Amniotic epithelial cell (primary cell): ENCODE measurements around the gene SPACA4.
A peak's percentile ranks its signal among the peaks of the same experiment; 100 is the strongest.
"Not testable (repeated sequence)": the region's sequence is repeated elsewhere in the genome, so short reads cannot be mapped to it uniquely, and the experiment has no call there.

ENCODE experiments used
- DNase-seq: peaks from one replicate; pipeline ENCODE4 v3.0.0-alpha.2; 2010; ENCODE audit warnings: low read depth

SPACA4 gene, protein sequence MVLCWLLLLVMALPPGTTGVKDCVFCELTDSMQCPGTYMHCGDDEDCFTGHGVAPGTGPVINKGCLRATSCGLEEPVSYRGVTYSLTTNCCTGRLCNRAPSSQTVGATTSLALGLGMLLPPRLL

DNA sequence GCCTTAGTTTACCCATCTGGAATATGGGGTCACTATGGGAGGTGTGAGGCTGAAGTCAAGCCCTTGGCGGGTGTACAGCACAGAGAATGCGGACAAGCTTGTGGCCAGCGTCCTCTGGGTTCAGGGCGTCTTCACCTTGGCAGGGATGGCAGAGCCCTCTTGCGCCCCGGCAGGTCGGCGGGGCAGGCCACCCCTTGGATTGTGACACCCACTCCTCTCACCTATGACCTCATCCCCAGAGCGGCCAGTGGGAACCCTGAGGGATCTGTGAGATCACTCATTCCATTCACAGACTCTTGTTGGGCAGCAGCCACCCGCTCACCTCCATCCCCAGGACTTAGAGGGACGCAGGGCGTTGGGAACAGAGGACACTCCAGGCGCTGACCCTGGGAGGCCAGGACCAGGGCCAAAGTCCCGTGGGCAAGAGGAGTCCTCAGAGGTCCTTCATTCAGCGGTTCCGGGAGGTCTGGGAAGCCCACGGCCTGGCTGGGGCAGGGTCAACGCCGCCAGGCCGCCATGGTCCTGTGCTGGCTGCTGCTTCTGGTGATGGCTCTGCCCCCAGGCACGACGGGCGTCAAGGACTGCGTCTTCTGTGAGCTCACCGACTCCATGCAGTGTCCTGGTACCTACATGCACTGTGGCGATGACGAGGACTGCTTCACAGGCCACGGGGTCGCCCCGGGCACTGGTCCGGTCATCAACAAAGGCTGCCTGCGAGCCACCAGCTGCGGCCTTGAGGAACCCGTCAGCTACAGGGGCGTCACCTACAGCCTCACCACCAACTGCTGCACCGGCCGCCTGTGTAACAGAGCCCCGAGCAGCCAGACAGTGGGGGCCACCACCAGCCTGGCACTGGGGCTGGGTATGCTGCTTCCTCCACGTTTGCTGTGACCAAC is at the start of gene SPACA4:
Gene SPACA4, plus strand, starts transcription at position 280 of the 896 bp plus-strand sequence. Its CDS starts 237 bp downstream, at position 517.
- DNase-seq, result no peak

DNA sequence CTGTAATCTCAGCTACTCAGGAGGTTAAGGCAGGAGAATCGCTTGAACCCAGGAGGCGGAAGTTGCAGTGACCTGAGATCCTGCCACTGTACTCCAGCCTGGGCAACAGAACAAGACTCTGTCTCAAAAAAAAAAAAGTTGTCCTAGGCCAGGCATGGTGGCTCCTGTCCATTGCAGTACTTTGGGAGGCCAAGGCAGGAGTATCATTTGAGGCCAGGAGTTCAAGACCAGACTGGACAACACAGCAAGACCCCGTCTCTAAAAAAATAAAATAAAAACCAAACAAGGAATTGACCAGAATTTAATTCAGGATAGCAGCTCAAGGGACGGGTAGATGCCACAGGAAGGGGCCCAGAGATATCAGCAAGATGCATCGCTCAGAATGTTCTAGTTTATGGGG is 49.7 kb upstream of the SPACA4 start:
- DNase-seq, result no peak

DNA sequence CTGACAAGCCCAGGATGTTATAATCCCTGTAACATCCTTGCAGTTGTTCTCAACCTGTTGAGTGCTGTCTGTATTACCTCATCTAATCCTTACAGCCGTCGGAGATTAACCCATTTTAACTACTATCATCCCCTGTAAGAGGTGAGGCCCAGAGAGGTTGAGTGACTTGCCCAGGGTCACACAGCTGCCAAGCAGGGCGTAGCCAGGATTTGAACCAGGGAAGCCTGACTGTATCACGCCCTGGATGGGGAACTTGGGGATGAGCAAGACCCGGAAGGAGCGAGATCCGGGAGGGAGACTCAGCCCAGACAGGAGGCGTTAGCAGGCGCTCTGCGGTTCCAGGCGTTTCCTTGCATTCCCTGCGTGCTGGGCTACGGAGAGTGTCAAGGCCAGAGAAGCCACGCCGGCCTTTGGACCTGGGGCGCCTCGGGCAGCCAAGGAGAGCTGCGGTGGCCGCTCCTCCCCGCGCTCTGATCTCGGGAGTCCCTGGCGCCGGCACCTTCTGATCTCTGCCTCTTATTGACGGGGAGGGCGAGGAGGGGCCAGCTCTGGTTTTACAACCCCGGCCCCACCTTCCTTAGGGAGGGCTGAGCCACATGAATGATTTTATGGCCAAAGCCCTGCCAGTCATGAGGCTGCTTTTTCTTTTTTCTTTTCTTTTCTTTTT is 48.4 kb upstream of the SPACA4 start:
- peak; percentile 85 for DNase-seq

DNA sequence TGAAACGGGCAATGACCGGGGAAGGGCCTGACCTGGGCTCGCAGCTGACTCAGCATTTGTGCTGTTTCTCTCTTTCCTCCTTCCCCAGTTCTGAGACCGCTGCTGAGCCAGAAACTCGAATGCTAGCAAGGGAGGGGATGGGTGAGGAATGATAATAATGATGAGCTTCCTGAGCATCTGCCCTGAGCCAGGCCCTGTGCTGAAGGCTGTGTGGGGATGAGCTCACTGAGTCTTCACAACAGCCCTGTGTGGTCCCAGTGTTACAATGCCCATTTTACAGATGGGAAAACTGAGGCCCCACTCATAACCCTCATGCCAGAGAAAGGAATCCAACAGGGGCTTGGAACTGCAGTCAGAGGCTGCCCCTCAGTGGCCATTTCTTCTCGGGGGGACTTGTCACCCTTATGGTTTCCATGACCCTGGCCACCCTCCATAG is 46.4 kb upstream of the SPACA4 start:
- DNase-seq, result no peak

DNA sequence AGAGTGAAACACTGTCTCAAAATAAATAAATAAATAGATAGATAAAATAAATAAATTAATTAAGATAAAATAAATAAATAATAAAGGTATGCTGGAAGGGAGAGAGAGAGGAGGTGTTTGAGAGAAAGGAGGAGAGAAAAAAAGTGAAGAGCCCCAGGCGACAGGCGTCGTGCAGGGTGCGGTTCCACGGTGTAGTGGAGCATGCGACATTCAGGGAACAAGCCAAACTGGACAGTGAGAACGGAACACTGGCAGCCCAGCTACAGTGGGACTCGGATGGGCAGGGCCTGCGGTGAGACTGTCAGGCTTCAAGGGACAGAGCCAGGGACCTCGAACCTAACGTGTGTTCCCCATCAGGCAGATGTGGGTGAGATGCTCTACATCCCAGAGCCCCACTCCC is 45.1 kb upstream of the SPACA4 start:
- no peak for DNase-seq

DNA sequence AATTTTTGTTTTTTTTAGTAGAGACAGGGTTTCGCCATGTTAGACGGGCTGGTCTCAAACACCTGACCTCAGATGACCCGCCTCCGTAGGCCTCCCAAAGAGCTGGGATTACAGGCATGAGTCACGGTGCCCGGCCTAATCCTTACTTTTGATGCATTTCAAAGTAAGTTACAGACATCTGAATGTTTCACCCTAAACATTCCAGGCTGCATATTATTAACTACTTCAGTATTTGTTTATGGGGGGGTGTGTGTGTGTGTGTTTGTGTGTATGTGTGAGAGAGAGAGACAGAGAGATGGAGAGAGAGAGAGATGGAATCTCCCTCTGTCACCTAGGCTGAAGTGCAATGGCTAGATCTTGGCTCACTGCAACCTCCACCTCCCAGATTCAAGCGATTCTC is 41.5 kb upstream of the SPACA4 start:
- peak; percentile 91 for DNase-seq

DNA sequence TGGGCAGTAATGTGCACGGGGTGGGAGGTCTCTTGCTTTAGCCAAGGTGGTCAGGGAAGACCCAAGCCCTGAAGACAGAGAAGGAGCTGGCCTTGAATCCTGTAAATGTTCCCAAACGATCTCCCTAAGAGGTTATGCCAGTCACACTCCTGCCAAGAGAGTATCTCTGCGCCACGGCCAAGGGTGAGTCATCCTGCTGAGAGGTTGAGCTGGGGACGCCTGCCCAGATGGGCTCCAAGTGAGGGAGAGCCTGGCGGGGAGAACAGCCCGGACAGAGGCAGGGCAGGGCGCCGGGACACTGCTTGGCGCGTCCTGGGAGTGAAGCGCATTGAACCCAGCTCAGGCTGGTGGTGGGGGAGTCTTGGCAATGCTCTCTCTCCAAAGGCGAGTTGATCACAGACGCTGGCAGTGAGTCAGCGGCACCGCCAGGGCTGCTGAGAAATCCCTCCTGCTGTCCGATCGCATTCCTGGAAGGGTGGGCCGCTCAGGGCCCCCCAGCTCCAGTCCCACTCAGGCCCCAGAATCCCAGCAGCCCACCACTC is 38.1 kb upstream of the SPACA4 start:
- DNase-seq, result peak; percentile 87

DNA sequence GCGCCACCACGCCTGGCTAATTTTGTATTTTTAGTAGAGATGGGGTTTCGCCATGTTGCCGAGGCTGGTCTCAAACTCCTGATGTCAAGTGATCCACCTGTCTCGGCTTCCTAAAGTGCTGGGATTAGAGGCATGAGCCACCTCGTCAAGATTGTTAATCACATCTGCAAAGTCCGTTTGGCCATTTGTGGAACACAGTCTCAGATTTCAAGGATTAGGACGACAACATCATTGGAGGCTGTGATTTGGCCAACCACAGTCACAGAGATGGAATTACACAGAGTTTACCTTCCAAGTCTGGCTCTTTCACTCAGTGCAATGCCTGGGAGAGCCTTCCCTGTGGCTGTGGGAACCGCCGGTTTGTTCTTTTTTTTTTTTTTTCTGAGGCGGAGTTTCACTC is 36.7 kb upstream of the SPACA4 start:
- DNase-seq, result no peak

DNA sequence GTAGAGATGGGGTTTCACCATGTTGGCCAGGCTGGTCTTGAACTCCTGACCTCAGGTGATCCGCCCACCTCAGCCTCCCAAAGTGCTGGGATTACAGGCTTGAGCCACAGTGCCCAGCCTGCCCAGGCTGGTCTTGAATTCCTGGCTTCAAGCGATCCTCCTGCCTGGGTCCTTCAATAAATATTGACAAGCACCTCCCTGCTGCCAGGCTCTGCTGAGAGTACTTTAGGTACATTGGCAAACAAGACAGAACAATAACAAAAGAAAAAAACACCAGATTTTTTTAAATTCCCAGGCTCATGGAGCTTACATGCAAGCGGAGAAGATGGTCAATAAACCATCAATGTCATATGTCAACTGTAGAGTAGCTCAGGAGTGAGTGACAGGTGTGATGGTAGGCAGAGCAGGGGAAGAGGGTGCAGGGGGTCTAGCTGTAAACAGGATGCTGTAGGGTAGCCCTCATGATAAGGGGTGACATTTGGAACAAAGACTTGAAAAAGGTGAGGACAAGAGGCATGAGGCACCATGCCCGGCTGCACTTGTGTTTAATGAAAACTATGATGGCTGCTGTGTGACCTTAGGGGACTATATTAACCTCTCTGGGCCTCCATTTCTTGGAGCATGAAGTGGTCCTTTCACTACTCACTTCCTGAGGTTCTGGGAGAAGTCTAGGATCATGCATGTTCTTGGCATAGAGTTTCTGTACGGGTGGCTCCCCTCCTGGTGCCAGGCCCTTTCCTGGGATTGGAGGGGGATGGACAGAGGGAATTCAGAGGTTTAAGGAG is 35.0 kb upstream of the SPACA4 start:
- DNase-seq, result no peak

DNA sequence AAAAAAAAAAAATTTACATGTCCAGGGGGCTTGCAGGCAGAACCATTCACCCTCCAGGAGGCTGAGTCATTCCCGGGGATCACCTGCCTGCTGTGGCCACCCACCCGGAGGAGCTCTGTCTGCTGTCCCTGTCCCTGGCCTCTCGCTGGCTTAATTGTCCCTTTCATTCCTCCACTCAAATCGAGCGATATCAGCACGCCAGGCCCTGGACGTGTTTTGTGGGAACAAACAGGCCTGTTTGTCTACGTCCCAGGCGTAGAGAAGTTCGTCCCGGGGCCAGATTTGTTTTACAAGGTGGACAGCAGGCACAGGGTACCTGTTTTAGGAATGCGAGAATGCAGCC is 33.4 kb upstream of the SPACA4 start:
- no peak for DNase-seq

DNA sequence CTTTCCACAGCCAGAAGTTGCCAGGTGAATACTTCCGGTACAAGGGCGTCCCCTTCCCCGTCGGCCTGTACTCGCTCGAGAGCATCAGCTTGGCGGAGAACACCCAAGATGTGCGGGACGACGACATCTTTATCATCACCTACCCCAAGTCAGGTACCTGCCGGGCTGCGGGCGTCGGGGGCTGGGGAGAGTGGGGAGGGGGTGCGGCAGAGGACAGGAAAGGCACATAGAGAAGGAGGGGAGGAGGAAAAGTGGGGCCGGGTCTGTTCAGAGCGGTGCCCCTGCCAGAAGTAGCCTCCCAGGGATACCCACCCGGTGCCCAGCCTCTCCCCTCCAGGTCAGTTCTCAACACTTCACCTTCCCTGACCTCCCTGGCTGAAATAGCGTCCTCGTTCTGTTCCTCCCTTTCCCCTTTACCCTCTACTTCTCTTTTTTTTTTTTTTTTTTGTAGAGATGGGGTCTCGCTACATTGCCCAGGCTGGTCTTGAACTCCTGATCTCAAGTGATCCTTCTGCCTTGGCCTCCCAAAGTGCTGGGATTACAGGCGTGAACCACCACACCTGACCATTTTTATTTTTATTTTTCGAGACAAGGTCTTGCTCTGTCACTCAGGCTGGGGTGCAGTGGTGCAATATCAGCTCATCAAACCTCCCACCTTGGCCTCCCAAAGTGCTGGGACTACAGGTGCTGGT is 30.5 kb upstream of the SPACA4 start:
- DNase-seq, result no peak

DNA sequence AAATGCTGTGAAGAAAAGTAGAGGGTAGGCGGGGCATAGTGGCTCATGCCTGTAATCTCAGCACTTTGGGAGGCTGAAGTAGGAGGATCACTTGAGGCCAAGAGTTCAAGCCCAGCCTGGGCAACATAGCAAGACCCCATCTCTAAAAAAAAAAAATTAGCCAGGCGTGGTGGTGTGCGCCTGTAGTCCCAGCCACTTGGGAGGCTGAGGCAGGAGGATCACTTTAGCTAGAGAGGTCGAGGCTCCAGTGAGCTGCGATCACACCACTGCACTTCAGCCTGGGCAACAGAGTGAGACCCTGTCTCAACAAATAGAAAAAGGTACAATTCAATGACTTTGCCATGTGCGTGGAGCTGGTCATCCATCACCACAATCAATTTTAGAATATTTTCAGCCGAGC is 28.6 kb upstream of the SPACA4 start:
- not testable (repeated sequence) for DNase-seq

DNA sequence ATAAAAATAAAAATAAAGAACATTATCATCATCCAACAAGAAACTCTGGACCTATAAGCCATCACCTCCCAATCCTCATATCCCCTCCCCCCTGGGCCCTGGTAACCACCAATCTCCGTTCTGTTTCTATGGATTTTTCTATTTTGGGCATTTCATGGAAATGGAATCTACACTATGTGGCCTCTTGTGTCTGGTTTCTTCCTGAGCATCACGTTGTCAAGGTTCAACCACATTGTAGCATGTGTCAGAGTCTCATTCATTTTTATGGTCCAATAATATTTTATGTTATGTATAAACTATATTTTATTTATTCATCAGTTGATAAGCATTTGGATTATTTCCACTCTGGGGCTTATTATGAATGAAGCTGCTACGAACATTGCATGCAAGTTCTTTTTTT is 27.7 kb upstream of the SPACA4 start:
- DNase-seq, result no peak

DNA sequence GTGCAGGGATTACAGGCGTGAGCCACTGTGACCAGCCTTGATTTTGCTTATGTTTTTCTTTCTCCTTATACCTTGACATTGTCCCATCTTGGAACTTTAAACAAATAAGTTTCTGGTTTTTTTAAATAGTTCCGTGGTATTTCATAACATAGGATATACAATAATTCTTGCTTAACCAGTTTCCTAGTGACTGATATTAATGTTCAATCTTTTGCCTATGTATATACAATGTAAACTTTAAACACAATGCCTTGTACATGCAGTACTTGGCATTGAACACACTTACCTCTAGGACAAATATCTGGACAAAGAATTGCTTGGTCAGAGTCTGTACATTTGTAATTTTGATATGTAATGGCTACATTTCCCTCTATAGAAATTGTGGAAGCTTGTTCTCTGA is 24.4 kb upstream of the SPACA4 start:
- no peak for DNase-seq

DNA sequence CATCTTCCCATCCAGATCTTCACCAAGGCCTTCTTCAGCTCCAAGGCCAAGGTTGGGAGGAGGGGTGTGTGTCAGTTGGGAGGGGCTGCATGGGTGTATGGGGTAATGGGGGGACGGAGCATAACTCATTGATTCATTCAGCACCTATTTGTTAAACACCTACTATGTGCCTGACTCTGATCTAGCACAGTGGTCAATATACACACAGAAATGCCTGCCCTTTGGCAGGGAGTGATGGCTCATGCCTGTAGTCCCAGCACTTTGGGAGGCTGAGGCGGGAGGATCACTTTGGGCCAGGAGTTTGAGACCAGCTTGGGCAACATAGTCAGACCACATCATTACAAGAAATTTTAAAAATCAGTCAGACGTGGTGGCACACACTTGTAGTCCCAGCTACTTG is 19.2 kb upstream of the SPACA4 start:
- no peak for DNase-seq

DNA sequence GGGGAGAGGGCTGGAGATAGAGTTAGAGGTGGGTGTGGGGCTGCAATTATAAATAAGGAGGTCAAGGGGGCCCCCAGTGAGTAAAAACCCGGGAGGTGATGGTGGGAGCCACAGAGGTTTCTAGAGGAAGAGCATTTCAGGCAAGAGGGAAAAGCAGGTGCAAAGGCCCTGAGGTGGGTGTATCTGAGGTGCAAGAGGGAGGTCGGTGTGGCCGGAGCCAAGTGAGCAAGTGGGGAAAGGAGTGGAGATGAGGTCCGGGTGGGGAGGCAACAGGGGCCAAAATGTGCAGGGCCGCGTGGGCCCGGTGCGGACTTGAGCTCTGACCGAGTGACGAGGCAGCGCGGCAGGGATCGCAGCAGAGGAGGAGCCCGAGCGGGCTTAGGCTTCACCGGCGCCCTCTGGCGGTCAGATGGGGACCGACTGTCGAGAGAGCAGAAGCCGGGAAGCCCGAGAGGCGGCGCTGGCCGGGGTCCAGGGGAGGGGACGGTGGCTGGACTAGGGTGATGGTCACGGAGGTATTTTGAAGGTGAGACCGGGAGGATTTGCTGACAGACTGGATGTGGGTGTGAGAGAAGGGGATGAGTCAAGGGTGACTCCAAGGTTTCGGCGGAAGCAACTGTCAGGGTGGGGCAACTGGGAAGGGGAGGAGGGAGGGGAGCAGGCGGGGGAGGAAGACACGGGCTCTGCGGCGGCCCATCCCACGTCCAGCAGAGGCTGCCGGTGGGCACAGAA is 17.7 kb upstream of the SPACA4 start:
- DNase-seq, result peak; percentile 83

DNA sequence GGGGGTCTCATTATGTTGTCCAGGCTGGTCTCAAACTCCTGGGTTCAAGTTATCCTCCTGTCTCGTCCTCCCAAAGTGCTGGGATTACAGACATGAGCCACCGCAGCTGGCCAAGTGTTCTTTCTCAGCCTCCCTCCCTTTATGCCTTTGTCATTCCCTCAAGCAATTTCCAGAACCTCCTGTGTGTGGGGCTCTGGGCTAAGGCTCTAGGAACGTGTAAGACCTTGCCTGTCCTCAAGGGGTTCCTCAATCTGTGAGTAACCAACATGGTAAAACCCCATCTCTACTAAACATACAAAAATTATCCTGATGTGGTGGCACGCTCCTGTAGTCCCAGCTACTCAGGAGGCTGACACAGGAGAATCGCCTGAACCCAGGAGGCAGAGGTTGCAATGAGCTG is 15.5 kb upstream of the SPACA4 start:
- DNase-seq, result peak; percentile 21

DNA sequence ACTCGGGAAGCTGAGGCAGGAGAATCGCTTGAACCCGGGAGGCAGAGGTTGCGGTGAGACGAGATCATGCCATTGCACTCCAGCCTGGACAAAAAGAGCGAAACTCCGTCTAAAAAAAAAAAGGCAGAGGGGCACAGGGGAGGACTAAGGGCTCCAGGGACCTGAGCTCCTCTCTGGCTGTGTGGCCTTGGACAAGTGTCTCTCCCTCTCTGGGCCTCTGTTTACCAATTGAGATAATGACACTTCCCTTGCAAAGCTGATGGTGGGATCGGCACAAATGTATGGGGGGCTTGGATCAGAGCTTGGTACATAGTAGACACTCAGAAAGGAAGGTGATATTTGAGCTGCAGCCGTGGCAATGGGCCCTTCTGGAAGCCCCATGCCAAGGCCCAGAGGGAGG is 11.4 kb upstream of the SPACA4 start:
- no peak for DNase-seq

DNA sequence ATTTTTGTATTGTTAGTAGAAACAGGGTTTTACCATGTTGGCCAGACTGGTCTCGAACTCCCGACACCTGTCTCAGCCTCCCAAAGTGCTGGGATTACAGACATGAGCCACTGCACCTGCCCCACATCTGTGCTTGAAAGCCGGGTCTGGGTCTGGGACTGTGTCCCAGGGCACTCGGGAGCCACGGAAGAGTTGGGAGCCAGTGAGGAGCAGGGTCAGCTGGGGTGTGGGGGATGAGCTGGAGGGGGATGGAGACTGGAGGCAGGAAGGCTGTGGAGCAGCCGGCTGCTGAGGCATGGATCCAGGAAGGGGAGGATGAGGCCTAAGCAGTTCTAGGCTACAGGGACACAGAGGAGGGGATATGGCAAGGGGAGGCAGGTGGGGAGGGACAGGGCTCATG is 10.7 kb upstream of the SPACA4 start:
- DNase-seq, result no peak

DNA sequence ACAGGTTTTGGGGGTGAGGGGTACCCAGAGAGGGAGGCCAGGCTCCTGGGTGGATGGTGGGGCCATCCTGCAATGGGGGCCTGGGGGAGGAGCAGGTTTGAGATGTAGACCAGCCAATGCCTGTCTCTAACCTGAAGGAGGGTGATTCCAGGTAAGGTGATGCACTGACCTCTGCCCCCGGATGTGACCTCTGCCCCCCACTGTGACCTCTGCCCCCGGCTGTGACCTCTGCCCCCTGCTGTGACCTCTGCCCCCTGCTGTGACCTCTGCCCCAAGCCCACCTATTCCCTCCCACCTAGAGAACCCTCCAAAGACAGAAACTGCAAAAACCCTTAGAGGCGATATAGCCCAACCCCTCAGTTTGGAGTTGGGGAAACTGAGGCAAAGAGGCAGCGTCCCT is 10.3 kb upstream of the SPACA4 start:
- no peak for DNase-seq
